Neural progenitor cell (in vitro differentiated cells): ENCODE measurements around the gene C1QL4. TPM values are rescaled to one million over a fixed set of nuclear protein-coding genes. Genes with fewer than 3 reads are reported as not detected.

ENCODE experiments used
- DNase-seq: peaks from one replicate; pipeline ENCODE4 v3.0.0-alpha.2; 2016; ENCODE audit warnings: low spot score
- H2AFZ ChIP-seq: fragments of 200-600 bp; sonication (generic); replicated peaks from 2 replicates; pipeline ENCODE4 v1.6.1; 2016; ENCODE audit warnings: antibody characterized with exemption
- H3F3A ChIP-seq: fragments of 200-600 bp; sonication (generic); 2 replicates; pipeline ENCODE4 v1.6.1; 2016; ENCODE audit warnings: antibody characterized with exemption, low read depth
- H3K27ac ChIP-seq: fragments of 200-600 bp; sonication (generic); 2 replicates; pipeline ENCODE4 v1.5.1; 2016; ENCODE audit warnings: mild to moderate bottlenecking
- H3K27me3 ChIP-seq: fragments of 200-600 bp; sonication (generic); 2 replicates; pipeline ENCODE4 v1.6.1; 2016; ENCODE audit warnings: mild to moderate bottlenecking, moderate library complexity
- H3K36me3 ChIP-seq: fragments of 200-600 bp; sonication (generic); 2 replicates; pipeline ENCODE4 v1.5.1; 2016
- H3K4me1 ChIP-seq: fragments of 200-600 bp; sonication (generic); 2 replicates; pipeline ENCODE4 v1.6.1; 2016; ENCODE audit warnings: mixed run types
- H3K4me2 ChIP-seq: fragments of 200-600 bp; sonication (generic); 2 replicates; pipeline ENCODE4 v1.6.1; 2016
- H3K4me3 ChIP-seq: fragments of 200-600 bp; sonication (generic); 2 replicates; pipeline ENCODE4 v1.5.1; 2016
- H3K79me2 ChIP-seq: fragments of 200-600 bp; sonication (generic); 2 replicates; pipeline ENCODE4 v1.6.1; 2016; ENCODE audit warnings: low read depth
- H3K9ac ChIP-seq: fragments of 200-600 bp; sonication (generic); 2 replicates; pipeline ENCODE4 v1.6.1; 2016
- H3K9me3 ChIP-seq: fragments of 200-600 bp; sonication (generic); 2 replicates; pipeline ENCODE4 v1.5.1; 2016; ENCODE audit warnings: low read depth
- H4K20me1 ChIP-seq: fragments of 200-600 bp; sonication (generic); 2 replicates; pipeline ENCODE4 v1.6.1; 2016; ENCODE audit warnings: low read depth
- H3K27ac Mint-ChIP-seq: 3 replicates; pipeline ENCODE4 v1.8.0; 2021; ENCODE audit warnings: mixed read lengths
- H3K27me3 Mint-ChIP-seq: 2 replicates; pipeline ENCODE4 v1.8.0; 2022; ENCODE audit warnings: low read depth, mild to moderate bottlenecking, inconsistent platforms, moderate library complexity, mixed read lengths; ENCODE audit not compliant: insufficient read depth
- H3K36me3 Mint-ChIP-seq: 3 replicates; pipeline ENCODE4 v1.8.0; 2021; ENCODE audit warnings: mixed read lengths
- H3K4me1 Mint-ChIP-seq: 3 replicates; pipeline ENCODE4 v1.8.0; 2021; ENCODE audit warnings: mixed read lengths
- H3K4me3 Mint-ChIP-seq: 3 replicates; pipeline ENCODE4 v1.8.0; 2021; ENCODE audit warnings: mild to moderate bottlenecking, moderate library complexity, mixed read lengths
- H3K9me3 Mint-ChIP-seq: 3 replicates; pipeline ENCODE4 v1.8.0; 2020; ENCODE audit warnings: mixed read lengths
- CTCF ChIP-seq: fragments of 200-600 bp; sonication (generic); IDR thresholded peaks from 2 replicates; pipeline ENCODE4 v1.5.1; 2017; ENCODE audit warnings: antibody characterized with exemption, mild to moderate bottlenecking
- EZH2 ChIP-seq: fragments of 200-600 bp; sonication (generic); IDR thresholded peaks from 2 replicates; pipeline ENCODE4 v1.6.1; 2017; ENCODE audit warnings: antibody characterized with exemption, mild to moderate bottlenecking, moderate library complexity
- EZH2phosphoT487 ChIP-seq: fragments of 200-600 bp; sonication (generic); IDR thresholded peaks from 2 replicates; pipeline ENCODE4 v1.6.1; 2017; ENCODE audit warnings: antibody characterized with exemption
- total RNA-seq: library from RNA; depleted of rRNA; stranded (reverse); fragments of >200 nt; gene quantifications from 2 replicates; pipeline ENCODE4 v1.2.3, GENCODE V29; 2015; ENCODE audit warnings: low replicate concordance

Gene C1QL4
- total RNA-seq, 1 donor from 2014 or later, result 0.84 TPM

GRCh38 chr12:49345051-49345824 lies 8.2 kb upstream of the C1QL4 start:
- no peak overlapping the region for H3K27ac Mint-ChIP-seq
- peaks cover 63% of the 10 kb centered on the region for H3K27me3 Mint-ChIP-seq
- no peak overlapping the region for H3K27ac ChIP-seq

GRCh38 chr12:49344486-49345050 lies 7.6 kb upstream of the C1QL4 start:
- Mint-ChIP-seq H3K27ac (no peak overlapping the region), H3K4me1 (peaks cover 43% of the 10 kb centered on the region), H3K27me3 (peaks cover 70% of the 10 kb centered on the region), H3K4me3 (peak overlapping the region; percentile 71), H3K9me3 (peaks cover 2% of the 10 kb centered on the region), H3K36me3 (no peaks in the 10 kb centered on the region)
- Histone ChIP-seq H3K79me2 (no peaks in the 10 kb centered on the region), H2AFZ (no peak overlapping the region), H3K9me3 (no peaks in the 10 kb centered on the region), H3K9ac (no peak overlapping the region), H3K4me1 (peaks cover 50% of the 10 kb centered on the region), H3K4me3 (peak overlapping the region; percentile 48), H3K36me3 (no peaks in the 10 kb centered on the region), H3K27me3 (peaks cover 100% of the 10 kb centered on the region), H3K4me2 (peak overlapping the region; percentile 88), H4K20me1 (peaks cover 41% of the 10 kb centered on the region), H3K27ac (no peak overlapping the region), H3F3A (peaks cover 50% of the 10 kb centered on the region)
- DNase-seq, result no peak
- no peak for TF ChIP-seq CTCF
- no peak for TF ChIP-seq EZH2
- TF ChIP-seq EZH2phosphoT487, result no peak

More at GRCh38 chr12:49345051-49345824, 8.2 kb upstream of the C1QL4 start:
- H3K4me3 Mint-ChIP-seq, result peak overlapping the region; percentile 85
- peaks cover 2% of the 10 kb centered on the region for H3K9me3 Mint-ChIP-seq
- Histone ChIP-seq H3F3A (peaks cover 50% of the 10 kb centered on the region), H3K4me3 (peak overlapping the region; percentile 48), H3K9ac (no peak overlapping the region), H3K79me2 (no peaks in the 10 kb centered on the region), H3K27me3 (peaks cover 100% of the 10 kb centered on the region), H3K4me2 (peak overlapping the region; percentile 88), H4K20me1 (peaks cover 41% of the 10 kb centered on the region), H3K9me3 (no peaks in the 10 kb centered on the region), H2AFZ (no peak overlapping the region), H3K36me3 (no peaks in the 10 kb centered on the region), H3K4me1 (peaks cover 50% of the 10 kb centered on the region)
- no peaks in the 10 kb centered on the region for H3K36me3 Mint-ChIP-seq
- peak; percentile 81 for DNase-seq
- peaks cover 36% of the 10 kb centered on the region for H3K4me1 Mint-ChIP-seq
- TF ChIP-seq EZH2phosphoT487 (peak; percentile 95), EZH2 (peak; percentile 93), CTCF (no peak)

GRCh38 chr12:49342914-49343731 lies 6.1 kb upstream of the C1QL4 start:
- Mint-ChIP-seq H3K36me3 (no peaks in the 10 kb centered on the region), H3K27me3 (peaks cover 81% of the 10 kb centered on the region), H3K9me3 (peaks cover 2% of the 10 kb centered on the region), H3K4me3 (peak overlapping the region; percentile 83), H3K27ac (no peak overlapping the region), H3K4me1 (peaks cover 53% of the 10 kb centered on the region)
- DNase-seq, result no peak
- Histone ChIP-seq H3K9ac (no peak overlapping the region), H2AFZ (no peak overlapping the region), H3K27me3 (peaks cover 100% of the 10 kb centered on the region), H3K9me3 (no peaks in the 10 kb centered on the region), H3K4me2 (peak overlapping the region; percentile 91), H3K36me3 (no peaks in the 10 kb centered on the region), H3K4me3 (peak overlapping the region; percentile 65), H3K4me1 (peaks cover 57% of the 10 kb centered on the region), H3F3A (peaks cover 55% of the 10 kb centered on the region), H4K20me1 (peaks cover 41% of the 10 kb centered on the region), H3K27ac (no peak overlapping the region), H3K79me2 (no peaks in the 10 kb centered on the region)
- TF ChIP-seq EZH2 (no peak), EZH2phosphoT487 (peak; percentile 15)
